Activated CD4-positive, alpha-beta T cell treated with anti-CD3 and anti-CD28 coated beads, Interleukin-2, amount 50 U/mL, for 24 hours (primary cell): Measurements from ENCODE around the gene DGLUCY.
A peak's percentile ranks its signal among the peaks of the same experiment; 100 is the strongest.
"Not testable (repeated sequence)": the region's sequence is repeated elsewhere in the genome, so short reads cannot be mapped to it uniquely, and the experiment has no call there.

Experiments
- DNase-seq, 2 donors: peaks; one replicate each; pipeline ENCODE4 v3.0.0-alpha.2; 2020; ENCODE audit warnings: low read depth in 1 of 2, low spot score in 1 of 2

Gene DGLUCY

DNA sequence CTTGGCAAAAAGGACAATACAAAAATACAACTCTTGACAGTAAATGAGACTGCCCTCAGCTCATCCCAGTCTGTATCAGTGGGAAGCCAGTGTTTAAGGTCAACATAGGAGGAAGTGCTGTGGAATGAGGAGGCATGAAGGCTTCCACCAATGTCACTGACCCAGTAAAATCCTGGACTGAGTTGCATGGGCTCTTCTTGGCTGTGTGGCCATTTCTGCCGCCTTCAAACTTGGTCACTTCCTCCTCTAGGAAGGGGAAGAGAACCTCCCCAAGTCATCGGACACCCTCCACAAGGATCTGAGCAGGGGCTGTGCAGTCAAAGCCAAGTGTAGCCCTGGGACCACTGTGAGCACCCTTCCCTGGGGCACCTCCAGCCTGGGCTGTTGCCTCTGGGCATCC lies 118.7 kb downstream of the DGLUCY start:
- no peak for DNase-seq

DNA sequence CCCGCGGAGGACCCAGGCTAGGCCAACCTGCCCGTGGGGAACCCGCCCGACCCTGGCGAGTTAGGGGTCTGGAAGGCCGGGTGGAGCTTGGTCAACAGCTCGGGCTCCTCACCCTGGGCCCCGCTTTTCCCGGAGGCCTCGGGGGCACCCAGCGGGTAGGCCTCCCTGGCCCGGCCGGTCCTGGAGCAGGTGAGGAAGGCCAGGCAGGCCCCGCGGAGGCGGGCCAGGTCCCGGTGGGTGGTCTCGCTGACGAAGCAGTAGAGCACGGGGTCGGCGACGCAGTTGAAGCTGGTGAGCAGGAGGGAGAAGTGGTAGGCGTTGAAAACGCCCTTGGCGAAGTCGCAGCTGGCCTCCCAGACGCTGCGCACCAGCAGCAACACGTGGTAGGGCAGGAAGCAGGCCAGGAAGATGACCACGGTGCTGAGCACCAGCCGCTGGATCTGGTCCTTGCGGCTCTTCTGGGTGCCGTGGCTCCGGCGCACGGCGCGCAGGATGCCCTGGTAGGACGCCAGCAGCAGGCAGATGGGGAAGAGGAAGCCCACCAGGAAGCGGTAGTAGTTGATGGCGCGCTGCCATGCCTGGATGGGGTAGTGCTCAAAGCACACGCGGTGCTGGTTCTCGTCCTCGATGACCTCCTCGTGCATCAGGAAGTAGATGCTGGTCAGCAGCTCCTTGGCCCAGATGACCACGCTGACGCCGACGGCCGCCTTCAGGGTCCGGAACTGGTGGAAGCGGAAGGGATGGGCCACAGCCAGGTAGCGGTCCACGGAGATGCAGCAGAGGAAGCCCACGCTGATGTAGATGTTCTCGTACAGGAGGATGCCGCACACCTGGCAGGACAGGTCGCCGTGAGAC lies 120.3 kb downstream of the DGLUCY start:
- DNase-seq, result no peak

DNA sequence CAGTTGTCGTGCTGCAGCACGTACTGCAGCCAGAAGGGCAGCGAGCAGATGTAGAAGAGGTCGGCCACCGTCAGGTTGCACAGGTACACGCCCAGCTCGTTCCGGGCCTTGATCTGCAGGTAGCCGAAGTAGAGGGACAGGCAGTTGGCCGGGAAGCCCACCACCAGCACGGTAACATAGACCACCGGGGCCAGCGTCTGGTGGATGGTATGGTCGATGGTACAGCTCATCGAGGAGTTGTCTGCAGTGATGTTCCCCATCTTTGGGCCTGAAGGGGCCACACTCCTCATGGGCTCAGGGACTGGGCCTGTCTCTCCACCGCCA lies 120.9 kb downstream of the DGLUCY start:
- no peak for DNase-seq

DNA sequence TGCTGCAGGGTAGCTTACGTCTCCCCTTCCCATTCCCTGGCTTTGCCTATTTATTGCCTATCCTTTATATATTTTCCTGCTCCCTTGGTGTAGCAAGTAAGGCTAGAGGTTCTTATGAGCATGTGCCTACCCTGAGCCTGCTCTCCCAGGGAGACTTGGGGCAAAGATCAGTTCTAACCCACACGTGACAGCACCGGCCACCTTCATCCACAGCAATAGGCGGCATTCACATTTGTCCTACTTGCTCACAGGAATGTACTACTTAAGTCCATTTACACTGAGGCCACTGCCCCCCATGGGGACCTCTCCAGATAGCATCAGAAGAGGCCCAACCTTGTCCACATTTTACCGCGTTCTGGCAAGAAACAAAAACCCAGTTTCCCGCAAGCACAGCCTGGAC lies 122.0 kb downstream of the DGLUCY start:
- no peak for DNase-seq

GRCh38 chr14:91237219-91237618 lies 123.3 kb downstream of the DGLUCY start:
- DNase-seq, result no peak

DNA sequence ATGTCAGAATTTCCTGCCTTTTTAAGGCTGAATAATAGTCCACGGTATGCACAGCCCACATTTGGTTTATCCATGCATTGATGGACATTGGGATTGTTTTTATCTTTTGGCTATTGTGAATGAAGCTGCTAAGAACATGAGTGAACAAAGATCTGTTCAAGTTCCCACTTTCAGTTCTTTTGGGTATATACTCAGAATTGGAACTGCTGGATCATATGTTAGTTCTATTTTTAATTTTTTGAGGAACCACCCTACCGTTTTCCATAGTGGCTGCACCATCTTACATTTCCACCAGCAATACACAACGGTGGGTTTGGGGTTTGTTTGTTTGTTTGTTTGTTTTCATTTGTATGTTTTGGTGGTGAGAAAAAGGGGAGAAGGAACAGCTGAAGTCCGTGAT lies 124.2 kb downstream of the DGLUCY start:
- no peak for DNase-seq

DNA sequence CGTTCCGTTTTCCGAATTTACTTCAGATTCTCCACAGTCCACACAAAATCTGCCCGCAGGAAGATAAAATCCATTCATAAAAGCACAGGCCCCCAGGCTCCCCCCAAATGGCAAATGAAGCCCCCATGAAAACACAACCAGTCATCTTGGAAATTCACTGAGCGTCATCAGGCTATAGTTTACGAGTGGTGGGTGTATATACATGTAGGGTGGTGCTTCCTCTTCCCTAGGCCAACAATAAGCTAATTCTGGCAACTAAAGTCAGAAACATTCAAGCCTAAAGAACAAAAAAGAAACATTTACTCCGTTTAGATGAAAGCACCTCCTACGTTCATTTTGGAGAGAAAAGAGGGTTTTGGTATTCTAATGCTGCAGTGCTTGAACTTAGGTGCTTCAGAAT lies 124.8 kb downstream of the DGLUCY start:
- no peak for DNase-seq

- peak in 1 of 2 donors; percentile 36 for DNase-seq
Measured at GRCh38 chr14:91241863-91242262, 128.0 kb downstream of the DGLUCY start.

DNA sequence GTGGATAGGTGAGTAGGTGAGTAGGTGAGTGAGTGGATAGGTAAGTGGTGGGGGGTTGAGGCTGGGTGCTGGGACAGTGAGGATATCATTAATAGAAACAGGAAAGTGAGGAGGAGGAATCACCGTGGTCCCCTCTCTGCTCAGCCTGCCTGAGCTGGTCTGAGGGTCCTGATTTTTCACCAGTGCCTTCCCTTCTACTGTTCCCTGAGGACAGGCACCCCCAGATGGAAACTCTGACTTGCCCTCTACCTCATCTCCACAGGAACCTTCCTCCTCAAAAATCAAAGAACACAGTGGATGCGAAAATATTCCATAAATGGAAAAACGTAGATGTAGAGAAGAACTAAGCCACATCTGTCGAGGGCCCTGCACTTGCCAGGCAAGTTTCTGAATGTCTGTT lies 128.8 kb downstream of the DGLUCY start:
- DNase-seq, result no peak

GRCh38 chr14:91243074-91243471 lies 129.2 kb downstream of the DGLUCY start:
- DNase-seq, result no peak

DNA sequence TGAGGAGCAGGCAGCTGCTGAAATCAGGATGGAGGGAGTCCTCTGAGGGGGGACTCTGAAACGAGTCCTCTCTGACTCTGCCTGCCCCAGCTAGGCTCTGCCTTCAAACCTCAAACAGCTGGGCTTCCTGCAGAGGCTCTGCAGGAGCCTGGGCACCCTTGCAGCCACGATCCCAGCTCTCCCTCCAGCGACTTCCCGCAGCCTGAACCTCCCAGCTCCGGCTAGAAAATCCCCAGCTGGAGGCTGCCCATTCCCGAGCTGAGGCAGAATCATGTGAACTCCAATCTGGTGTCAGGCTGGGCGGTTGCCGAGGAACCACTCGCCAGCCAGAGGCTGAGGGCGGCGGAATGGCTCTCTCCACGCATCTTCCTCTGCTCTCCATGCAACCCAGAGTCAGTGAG lies 130.6 kb downstream of the DGLUCY start, which contains the start of gene GPR68:
GPR68 (minus strand) TSS at position 204 of the 401 bp plus-strand sequence. CDS start 9,654 bp downstream, outside the sequence.
- no peak for DNase-seq

DNA sequence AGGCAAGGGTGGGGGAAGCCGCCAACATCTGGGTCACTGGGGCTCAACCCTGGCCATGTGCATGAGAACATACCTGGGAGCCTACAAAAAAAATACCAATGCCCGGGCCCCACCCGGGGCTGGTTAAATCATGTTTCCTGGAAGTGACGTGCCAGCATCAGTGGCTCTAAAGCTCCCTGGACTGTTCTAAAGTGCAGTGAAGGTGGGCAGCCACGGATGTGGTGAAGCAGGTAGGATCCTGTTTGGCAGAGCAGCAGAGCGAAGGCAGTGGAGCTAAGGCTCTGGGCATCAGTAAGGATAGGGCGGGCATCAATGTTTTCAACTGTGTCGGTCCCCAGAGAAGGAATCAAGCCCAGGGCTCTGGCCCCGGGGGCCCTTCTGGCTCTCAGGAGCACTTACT lies 131.2 kb downstream of the DGLUCY start:
- DNase-seq, result peak in 1 of 2 donors; percentile 63

DNA sequence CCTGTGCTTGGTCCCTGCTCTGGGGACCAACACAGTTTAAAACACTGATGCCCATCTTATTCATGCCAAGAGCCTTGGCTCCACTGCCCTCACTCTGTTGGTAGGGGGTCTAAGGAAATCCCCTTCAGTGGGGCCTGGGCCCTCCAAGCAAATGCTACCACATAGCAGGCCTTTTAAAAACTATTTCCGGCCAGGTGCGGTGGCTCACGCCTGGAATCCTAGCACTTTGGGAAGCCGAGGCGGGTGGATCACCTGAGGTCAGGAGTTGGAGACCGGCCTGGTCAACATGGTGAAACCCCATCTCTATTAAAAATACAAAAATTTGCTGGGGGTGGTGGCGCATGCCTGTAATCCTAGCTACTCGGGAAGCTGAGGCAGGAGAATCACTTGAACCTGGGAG lies 131.7 kb downstream of the DGLUCY start:
- DNase-seq, result not testable (repeated sequence)

DNA sequence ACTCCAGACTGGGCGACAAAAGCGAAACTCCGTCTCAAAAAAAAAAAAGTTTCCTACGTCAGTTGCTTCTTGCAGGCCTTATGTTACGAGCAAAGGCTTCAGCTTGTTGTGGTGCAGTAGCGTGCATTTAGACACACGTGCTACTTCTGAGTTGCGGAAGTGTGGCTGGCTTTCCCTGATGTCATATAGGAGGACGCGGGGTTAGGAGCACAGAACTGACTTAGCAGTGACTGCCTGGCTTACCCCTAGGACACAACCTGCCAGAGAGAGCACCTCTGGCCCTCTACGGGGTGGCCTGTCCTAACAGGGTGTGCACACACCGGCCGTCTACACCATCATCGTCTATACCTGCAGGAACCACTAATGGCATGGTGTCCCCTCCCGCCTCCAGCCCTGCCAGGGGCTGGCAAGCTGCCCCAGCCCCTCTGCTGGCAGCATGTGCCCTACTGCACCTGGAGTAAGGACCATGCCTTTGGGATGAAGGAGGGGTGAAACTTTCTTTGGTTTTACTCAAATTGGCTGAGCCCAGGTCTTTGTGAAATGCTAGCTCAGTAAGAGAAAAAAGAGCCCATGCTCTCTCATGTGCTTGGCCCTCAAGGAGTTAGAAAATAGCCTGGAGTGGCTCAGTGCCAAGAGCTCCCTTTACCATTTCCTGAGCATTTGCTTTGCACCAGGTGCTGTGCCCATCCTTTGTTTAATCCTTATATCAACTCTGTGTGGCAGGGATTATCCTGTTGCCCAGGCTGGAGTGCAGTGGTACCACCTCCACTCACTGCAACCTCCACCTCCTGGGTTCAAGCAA lies 132.4 kb downstream of the DGLUCY start:
- DNase-seq, result peak; percentile 37 to 79

- no peak for DNase-seq
Measured at GRCh38 chr14:91249841-91250616, 136.2 kb downstream of the DGLUCY start.

DNA sequence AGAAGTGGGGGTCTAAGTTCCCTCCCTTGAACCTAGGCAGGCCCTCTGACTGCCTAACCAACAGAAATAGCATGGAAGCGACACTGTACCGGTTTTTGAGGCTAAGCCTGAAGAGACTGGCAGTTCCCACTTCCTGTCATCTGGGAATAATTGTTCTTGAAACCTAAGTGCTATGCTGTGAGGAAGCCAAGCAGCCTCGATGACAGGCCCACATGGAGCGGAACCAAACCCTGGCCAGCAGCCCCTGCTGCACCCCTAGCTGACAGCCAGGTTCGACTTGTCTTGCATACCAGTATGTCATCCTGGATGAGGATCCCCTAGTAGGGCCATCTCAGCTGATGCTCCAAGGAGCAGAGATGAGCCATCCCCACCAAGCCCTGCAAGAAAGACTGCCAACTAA lies 137.0 kb downstream of the DGLUCY start:
- no peak for DNase-seq

DNA sequence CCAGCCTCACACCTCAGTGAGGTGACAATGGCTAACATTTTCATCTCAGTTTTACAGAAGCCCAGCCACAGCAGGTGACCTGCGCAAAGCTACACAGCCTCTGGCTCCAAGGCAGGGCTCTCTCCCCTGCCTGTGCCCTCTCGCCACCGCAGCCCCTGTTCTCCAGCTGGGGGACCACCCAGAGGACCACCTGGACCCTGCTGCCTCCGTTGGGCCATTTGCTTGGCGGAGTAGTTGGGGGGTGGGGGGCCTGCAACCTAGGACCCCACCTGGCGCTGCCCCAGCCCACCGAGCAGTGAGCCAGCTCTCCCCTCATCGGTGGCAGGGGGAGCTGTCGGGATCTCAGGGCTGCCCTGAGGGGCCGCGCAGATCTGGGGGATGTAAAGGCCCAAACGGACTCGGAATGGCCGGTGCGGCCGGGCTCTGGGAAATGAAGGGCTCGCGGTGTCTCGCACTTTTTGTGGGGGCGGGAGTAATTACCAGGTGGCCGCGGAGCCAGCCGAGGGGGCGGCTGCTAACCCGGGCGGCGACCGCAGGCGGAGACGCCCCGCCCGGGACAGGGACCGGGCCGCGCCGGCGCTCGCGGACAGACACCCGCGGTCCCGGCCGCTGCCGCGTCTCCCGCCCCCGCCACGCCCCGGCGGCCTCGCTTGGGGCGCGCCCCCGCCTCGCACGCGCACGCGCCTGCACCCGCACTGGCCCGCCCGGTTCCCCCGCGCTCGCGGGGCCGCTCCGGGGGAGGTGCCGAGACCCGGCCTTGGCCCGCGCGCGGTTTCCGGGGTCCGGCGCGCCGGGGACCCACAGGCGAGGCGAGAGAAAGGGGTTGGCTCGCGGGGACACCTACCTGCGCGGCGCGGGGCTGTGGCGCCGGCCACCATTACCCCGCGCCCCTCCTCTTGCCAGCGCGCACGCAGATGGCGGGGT lies 139.3 kb downstream of the DGLUCY start:
- DNase-seq, result no peak

- DNase-seq, result no peak
Measured at GRCh38 chr14:91253795-91254323, 140.0 kb downstream of the DGLUCY start.

- no peak for DNase-seq
Measured at GRCh38 chr14:91254461-91254860, 140.6 kb downstream of the DGLUCY start.

GRCh38 chr14:91255026-91255695 lies 141.3 kb downstream of the DGLUCY start:
- DNase-seq, result no peak
